ENCODE measurements around the gene HSDL1.

Gene HSDL1

GRCh38 chr16:84144859-84145639 is at the start of gene HSDL1, which contains the start of gene DNAAF1:
Gene HSDL1, minus strand, starts transcription at chr16:84145177. Its CDS starts 13,856 bp downstream, at chr16:84131321.
Gene DNAAF1, plus strand, starts transcription at chr16:84145308. Its CDS starts 133 bp downstream, at chr16:84145441.
- peak; percentile 98 for DNase-seq

- DNase-seq = no peak
These were observed 49.0 kb upstream of the HSDL1 start for GRCh38 chr16:84194018-84194417.

- DNase-seq = no peak
These were observed 48.5 kb upstream of the HSDL1 start for GRCh38 chr16:84193480-84193879.

- DNase-seq = no peak
These were observed 46.5 kb upstream of the HSDL1 start for GRCh38 chr16:84191466-84191865.

GRCh38 chr16:84190731-84191388 is 45.9 kb upstream of the HSDL1 start, which contains the start of gene ADAD2:
Gene ADAD2, plus strand, starts transcription at chr16:84191157. Its CDS starts 74 bp downstream, at chr16:84191231.
- DNase-seq = no peak

GRCh38 chr16:84186685-84187437 is 41.9 kb upstream of the HSDL1 start, which contains the start of gene TAF1C:
Gene TAF1C, minus strand, starts transcription at chr16:84187057. Its CDS starts 2,069 bp downstream, at chr16:84184988.
- peak; percentile 99 for DNase-seq

- no peak for DNase-seq
These were observed 39.8 kb upstream of the HSDL1 start for GRCh38 chr16:84184775-84185174.

GRCh38 chr16:84183911-84184591 is 39.1 kb upstream of the HSDL1 start:
- no peak for DNase-seq

- no peak for DNase-seq
These were observed 38.5 kb upstream of the HSDL1 start for GRCh38 chr16:84183572-84183875.

GRCh38 chr16:84182680-84183571 is 37.9 kb upstream of the HSDL1 start:
- no peak for DNase-seq

GRCh38 chr16:84182104-84182503 is 37.1 kb upstream of the HSDL1 start:
- DNase-seq = no peak

- DNase-seq = no peak
These were observed 36.4 kb upstream of the HSDL1 start for GRCh38 chr16:84181144-84181915.

GRCh38 chr16:84180519-84181140 is 35.7 kb upstream of the HSDL1 start:
- DNase-seq = no peak

GRCh38 chr16:84179612-84180320 is 34.8 kb upstream of the HSDL1 start:
- DNase-seq = no peak

GRCh38 chr16:84178892-84179611 is 34.1 kb upstream of the HSDL1 start:
- DNase-seq = no peak

GRCh38 chr16:84178146-84178765 is 33.3 kb upstream of the HSDL1 start:
- no peak for DNase-seq

GRCh38 chr16:84177741-84178073 is 32.7 kb upstream of the HSDL1 start:
- DNase-seq = peak; percentile 20

GRCh38 chr16:84176192-84177053 is 31.4 kb upstream of the HSDL1 start:
- peak; percentile 37 for DNase-seq
